Ectodermal cell (in vitro differentiated cells): ENCODE measurements around the gene RNASEH2C.

Source experiments
- H3K27ac ChIP-seq: 2 replicates; pipeline ENCODE4 v1.7.0; 2013; ENCODE audit warnings: mild to moderate bottlenecking, low read depth, low read length; ENCODE audit not compliant: insufficient read depth, poor library complexity, severe bottlenecking
- H3K27me3 ChIP-seq: 2 replicates; pipeline ENCODE4 v1.7.0; 2013; ENCODE audit warnings: mild to moderate bottlenecking, low read length; ENCODE audit not compliant: insufficient read depth, control insufficient read depth, poor library complexity, severe bottlenecking
- H3K36me3 ChIP-seq: one replicate; pipeline ENCODE4 v1.7.0; 2013; ENCODE audit warnings: low read length; ENCODE audit not compliant: control insufficient read depth, insufficient read depth
- H3K4me1 ChIP-seq: one replicate; pipeline ENCODE4 v1.7.0; 2013; ENCODE audit warnings: low read length; ENCODE audit not compliant: control insufficient read depth, insufficient read depth
- H3K4me3 ChIP-seq: 2 replicates; pipeline ENCODE4 v1.7.0; 2013; ENCODE audit warnings: low read depth, low read length, control low read depth; ENCODE audit not compliant: insufficient read depth
- H3K9me3 ChIP-seq: 2 replicates; pipeline ENCODE4 v1.7.0; 2013; ENCODE audit warnings: mild to moderate bottlenecking, low read length, moderate library complexity; ENCODE audit not compliant: control insufficient read depth
- WGBS, 2 experiments: methylation state at CpG; one replicate each; pipeline ENCODE4 v1.1.7; 2013; ENCODE audit warnings: missing lambda C conversion rate in 2 of 2; 5-methylcytosine and 5-hydroxymethylcytosine counted together

Gene RNASEH2C

DNA sequence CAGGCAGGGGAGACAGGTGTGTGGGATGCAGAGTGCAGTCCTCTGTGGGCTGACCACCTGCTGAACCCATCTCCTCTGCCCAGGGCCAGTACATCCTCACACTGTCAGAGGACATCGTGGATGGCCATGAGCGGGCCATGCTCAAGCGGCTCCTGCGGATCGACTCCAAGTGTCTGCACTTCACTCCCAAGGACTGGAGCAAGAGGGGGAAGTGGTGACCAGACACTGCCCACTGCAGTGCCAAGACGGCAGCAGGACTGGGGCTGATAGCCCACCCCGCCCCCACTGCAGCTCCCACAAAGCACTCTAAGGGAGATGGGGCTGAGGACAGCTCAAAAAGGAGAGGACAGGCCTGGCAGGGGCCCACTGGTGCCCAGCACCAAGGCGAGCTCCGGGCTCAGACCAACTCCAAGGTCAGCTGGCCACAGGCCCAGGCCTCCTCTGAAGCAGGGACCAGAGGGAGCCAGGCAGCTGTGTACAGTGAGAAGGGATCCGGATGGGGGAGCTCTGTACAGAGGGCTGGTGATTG, 1.6 kb downstream of the RNASEH2C start:
- H3K9me3 ChIP-seq = no peaks in the 10 kb centered on the region
- H3K36me3 ChIP-seq = peaks cover 43% of the 10 kb centered on the region
- no peaks in the 10 kb centered on the region for H3K27me3 ChIP-seq
- WGBS, 2 experiments = 91 to 93% methylated on average over 10 of the region's 10 CpGs
- H3K4me3 ChIP-seq = no peak overlapping the region
- H3K4me1 ChIP-seq = peaks cover 10% of the 10 kb centered on the region
- H3K27ac ChIP-seq = no peak overlapping the region

DNA sequence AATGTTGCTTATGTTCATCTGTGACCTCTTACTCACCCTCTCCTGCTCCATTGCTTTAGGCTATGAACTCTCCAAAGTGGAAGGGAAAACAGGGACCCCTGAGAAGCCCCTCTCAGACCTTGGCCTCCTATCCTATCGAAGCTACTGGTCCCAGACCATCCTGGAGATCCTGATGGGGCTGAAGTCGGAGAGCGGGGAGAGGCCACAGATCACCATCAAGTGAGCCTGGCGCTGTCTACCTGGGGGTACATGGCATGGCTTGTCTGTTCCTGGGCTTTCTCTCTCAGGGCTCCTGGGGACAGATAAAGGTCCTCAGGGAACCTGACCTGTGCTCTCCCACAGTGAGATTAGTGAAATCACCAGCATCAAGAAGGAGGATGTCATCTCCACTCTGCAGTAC, 2.1 kb downstream of the RNASEH2C start:
- Histone ChIP-seq H3K9me3 (no peaks in the 10 kb centered on the region), H3K4me3 (no peak overlapping the region), H3K27me3 (no peaks in the 10 kb centered on the region), H3K36me3 (peaks cover 43% of the 10 kb centered on the region), H3K4me1 (peaks cover 10% of the 10 kb centered on the region), H3K27ac (no peak overlapping the region)
- WGBS, 2 experiments = 95 to 99% methylated on average over 4 of the region's 4 CpGs

DNA sequence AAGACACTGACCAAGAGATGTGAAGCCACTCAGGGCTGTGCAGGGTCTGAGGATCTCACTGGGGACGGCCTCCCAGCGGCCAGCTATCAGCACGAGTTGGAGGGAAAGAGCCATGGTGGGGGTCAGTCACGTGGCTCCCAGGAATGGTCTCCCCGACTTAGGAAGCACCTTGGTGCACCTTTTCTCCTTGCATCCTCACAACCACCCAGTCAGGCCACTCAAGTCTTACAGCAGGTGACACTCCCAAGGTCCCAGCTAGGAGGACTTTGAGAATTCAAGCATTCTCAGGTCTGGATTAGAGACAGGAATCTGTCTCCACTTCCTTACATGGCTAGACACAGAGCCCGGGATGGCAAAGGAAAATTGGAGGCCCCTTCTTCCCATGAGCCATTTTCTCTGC, 2.7 kb downstream of the RNASEH2C start:
- peaks cover 43% of the 10 kb centered on the region for H3K36me3 ChIP-seq
- no peaks in the 10 kb centered on the region for H3K9me3 ChIP-seq
- no peaks in the 10 kb centered on the region for H3K27me3 ChIP-seq
- H3K4me3 ChIP-seq = no peak overlapping the region
- peaks cover 11% of the 10 kb centered on the region for H3K4me1 ChIP-seq
- 95 to 96% methylated on average over 6 of the region's 6 CpGs for WGBS, 2 experiments
- no peak overlapping the region for H3K27ac ChIP-seq

DNA sequence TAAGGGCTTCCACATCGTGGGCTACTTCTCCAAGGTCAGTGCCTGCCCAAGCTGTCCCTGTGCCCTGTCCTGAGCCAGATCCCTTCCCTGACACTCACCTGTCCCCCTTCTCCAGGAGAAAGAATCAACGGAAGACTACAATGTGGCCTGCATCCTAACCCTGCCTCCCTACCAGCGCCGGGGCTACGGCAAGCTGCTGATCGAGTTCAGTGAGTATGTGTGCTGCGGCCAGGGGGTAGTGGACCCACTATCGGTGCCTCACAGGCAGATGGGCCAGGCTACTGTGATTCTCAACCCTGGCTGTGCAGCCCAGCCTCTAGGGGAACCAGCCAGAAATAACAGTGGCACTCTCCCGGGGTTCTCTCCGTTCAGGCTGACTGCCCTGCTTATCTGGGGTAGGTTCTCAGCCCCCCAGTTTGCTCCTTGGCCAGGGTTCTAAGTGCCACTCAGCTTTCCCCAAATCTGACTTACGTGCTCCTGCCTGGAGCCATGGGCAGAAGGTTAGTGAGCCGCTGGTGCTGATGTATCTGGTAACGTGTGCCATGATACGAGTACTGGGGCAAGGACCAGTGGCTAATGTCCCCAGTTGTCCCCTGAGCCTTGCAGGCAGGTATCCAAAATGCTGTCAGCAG, 3.7 kb downstream of the RNASEH2C start:
- Histone ChIP-seq H3K9me3 (no peaks in the 10 kb centered on the region), H3K4me1 (peaks cover 13% of the 10 kb centered on the region), H3K4me3 (no peak overlapping the region), H3K27ac (no peak overlapping the region), H3K27me3 (no peaks in the 10 kb centered on the region), H3K36me3 (peaks cover 43% of the 10 kb centered on the region)
- 94 to 95% methylated on average over 14 of the region's 14 CpGs for WGBS, 2 experiments

GRCh38 chr11:65716302-65716701, 4.3 kb downstream of the RNASEH2C start:
- H3K4me3 ChIP-seq = no peak overlapping the region
- no peaks in the 10 kb centered on the region for H3K9me3 ChIP-seq
- no peak overlapping the region for H3K27ac ChIP-seq
- WGBS, 2 experiments = 79 to 82% methylated on average over 7 of the region's 7 CpGs
- peaks cover 13% of the 10 kb centered on the region for H3K4me1 ChIP-seq
- peaks cover 43% of the 10 kb centered on the region for H3K36me3 ChIP-seq
- no peaks in the 10 kb centered on the region for H3K27me3 ChIP-seq

DNA sequence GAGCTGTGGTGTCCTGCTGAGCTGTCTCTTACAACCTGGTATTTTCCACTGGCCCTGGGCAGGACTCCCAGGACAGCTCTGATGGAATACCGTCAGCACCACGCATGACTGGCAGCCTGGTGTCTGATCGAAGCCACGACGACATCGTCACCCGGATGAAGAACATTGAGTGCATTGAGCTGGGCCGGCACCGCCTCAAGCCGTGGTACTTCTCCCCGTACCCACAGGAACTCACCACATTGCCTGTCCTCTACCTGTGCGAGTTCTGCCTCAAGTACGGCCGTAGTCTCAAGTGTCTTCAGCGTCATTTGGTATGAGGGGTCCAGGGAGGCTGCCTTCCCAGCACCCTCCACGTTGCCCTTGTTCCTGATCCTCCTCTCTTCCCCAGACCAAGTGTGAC, 6.2 kb downstream of the RNASEH2C start:
- peaks cover 43% of the 10 kb centered on the region for H3K36me3 ChIP-seq
- peaks cover 9% of the 10 kb centered on the region for H3K4me1 ChIP-seq
- no peak overlapping the region for H3K27ac ChIP-seq
- H3K27me3 ChIP-seq = no peaks in the 10 kb centered on the region
- no peak overlapping the region for H3K4me3 ChIP-seq
- no peaks in the 10 kb centered on the region for H3K9me3 ChIP-seq
- 95 to 96% methylated on average over 16 of the region's 16 CpGs for WGBS, 2 experiments

DNA sequence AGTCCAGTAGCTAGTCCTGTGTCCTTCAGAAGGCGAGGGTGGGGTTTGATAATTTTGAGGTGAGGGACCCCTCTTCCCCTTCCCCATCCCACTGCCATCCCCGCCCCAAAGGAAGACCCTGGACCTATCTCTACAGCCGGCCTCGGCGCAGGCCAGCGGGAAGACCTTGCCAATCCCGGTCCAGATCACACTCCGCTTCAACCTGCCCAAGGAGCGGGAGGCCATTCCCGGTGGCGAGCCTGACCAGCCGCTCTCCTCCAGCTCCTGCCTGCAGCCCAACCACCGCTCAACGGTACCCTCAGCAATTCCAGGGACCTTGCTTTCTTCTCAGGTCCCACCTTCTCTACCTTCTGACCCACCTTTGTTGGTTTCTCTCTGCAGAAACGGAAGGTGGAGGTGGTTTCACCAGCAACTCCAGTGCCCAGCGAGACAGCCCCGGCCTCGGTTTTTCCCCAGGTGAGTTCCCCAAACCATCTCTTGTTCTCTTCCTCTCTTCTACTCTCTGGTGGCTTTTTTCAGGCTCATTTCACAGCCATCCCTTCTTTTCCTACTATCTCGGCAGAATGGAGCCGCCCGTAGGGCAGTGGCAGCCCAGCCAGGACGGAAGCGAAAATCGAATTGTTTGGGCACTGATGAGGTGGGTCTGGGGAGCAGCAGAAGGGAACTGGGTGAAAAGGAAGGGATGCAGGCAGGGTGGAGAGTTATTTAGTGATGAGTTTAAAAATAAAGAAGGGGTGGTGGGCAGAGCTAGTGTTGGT, 7.2 kb downstream of the RNASEH2C start:
- Histone ChIP-seq H3K36me3 (peaks cover 34% of the 10 kb centered on the region), H3K27ac (no peak overlapping the region), H3K9me3 (no peaks in the 10 kb centered on the region), H3K27me3 (no peaks in the 10 kb centered on the region), H3K4me1 (peaks cover 3% of the 10 kb centered on the region), H3K4me3 (peak overlapping the region; percentile 83)
- WGBS, 2 experiments = 95 to 96% methylated on average over 23 to 24 of the region's 24 CpGs

GRCh38 chr11:65712633-65713076, 7.9 kb downstream of the RNASEH2C start:
- WGBS, 2 experiments = 66 to 68% methylated on average over 11 of the region's 11 CpGs
- Histone ChIP-seq H3K27me3 (peaks cover 4% of the 10 kb centered on the region), H3K4me1 (peaks cover 3% of the 10 kb centered on the region), H3K36me3 (peaks cover 29% of the 10 kb centered on the region), H3K27ac (no peak overlapping the region), H3K9me3 (no peaks in the 10 kb centered on the region), H3K4me3 (peak overlapping the region; percentile 83)

GRCh38 chr11:65711785-65712632, 8.6 kb downstream of the RNASEH2C start, which contains the start of gene KAT5:
Gene KAT5, plus strand, starts transcription at chr11:65712252. Its CDS starts 16 bp downstream, at chr11:65712268.
- Histone ChIP-seq H3K9me3 (no peaks in the 10 kb centered on the region), H3K27ac (peak within 1 kb of the TSS; percentile 89), H3K4me1 (peaks cover 3% of the 10 kb centered on the region), H3K4me3 (peak within 1 kb of the TSS; percentile 83), H3K27me3 (peaks cover 8% of the 10 kb centered on the region), H3K36me3 (peaks cover 22% of the 10 kb centered on the region)
- WGBS, 2 experiments = 1% methylated on average over 65 of the region's 65 CpGs
